NCI-H2029 treated with DMSO at 0.1 percent for 48 hours (cell line): Measurements from ENCODE around the gene GINS1.

Source experiments
- DNase-seq: peaks from one replicate; lab custom pipeline; 2025; lab: John Stamatoyannopoulos, UW

Gene GINS1

DNA sequence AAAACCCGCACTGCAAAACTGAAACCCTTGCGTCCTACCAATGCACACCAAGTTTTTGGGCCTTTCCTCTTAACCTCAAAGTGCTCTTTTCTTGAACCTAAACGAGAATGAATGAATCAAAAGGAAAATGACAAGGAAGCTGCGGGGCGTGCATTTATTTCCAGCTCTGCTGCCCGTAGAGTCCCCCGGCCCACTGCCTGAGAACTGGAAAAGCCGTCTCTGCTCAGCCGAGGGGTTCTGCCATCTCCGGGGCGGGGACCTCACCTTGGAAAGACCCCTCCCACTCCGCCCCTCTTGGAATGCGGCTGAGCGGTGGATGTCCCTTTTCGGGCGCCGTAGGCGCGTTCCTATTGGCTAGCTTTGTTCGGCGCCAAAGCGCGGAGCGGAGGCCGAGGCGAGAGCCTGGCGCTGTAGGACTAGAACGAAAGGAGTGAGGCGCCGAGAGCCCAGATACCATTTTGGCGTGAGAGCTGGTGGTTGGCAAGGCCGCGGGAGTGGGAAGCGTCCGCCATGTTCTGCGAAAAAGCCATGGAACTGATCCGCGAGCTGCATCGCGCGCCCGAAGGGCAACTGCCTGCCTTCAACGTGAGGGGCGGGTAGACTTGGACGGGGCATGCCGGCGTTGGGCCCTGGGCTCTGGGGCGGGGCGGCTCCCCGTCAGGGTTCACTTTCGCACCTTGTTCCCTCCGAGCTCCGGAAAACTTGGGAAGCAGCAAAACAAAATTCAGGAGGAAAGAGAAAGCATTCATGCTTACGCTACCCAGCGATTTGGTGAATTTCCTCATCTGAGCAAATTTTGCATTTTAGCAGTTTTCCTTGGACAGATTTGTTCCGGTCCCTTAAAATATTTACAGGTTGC, at the start of gene GINS1:
TSS of gene GINS1 (plus strand) at position 363 of the 859 bp plus-strand sequence. CDS start at position 511, 148 bp downstream.
- peak; percentile 68 for DNase-seq

DNA sequence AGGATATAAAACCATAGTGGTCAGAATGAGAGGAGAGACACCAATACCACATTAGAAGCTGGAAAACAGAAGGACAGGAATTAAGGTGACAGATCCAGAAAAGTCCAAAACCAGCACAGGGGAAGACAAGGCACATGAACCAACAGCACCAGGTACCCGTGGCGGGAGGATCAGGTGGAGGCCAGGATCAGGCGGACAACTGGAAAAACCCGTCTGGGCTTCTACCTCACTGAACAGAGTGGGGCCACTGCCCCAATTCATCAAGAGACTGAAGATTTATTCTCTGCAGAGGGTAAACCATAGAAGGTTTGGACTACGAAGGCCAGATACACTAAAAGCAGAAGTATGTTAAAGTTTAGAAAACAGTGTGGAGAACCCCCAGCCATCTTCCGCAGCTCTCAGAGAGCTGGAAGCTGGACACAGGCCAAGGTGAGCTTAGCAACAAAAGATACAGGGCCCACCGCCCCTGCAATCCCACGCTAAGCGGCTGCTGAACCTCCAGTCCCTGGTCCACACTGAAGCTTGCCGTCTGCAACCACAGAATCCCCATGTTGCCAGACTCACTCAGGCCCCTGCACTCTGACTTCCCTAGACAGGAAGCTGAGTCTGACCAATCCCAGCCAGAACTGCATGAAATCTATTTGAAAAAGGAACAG, 46.7 kb upstream of the GINS1 start:
- DNase-seq = no peak

DNA sequence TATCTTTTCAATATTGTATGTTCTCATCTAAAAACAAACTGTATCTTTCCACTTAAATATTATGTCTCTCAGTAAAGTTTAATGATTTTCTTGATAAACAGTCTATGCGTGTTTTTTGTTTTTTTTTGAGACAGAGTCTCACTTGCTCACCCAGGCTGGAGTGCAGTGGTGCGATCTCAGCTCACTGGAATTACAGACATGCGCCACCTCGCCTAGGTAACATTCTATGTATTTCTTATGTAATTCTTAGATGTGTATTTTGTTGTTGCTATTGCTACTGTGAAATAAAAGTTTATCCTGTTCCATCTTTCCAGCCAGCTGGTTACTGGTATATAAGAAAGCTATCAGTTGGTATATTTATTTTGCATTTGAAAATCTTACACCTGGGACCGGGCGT, 46.2 kb upstream of the GINS1 start:
- DNase-seq = no peak

DNA sequence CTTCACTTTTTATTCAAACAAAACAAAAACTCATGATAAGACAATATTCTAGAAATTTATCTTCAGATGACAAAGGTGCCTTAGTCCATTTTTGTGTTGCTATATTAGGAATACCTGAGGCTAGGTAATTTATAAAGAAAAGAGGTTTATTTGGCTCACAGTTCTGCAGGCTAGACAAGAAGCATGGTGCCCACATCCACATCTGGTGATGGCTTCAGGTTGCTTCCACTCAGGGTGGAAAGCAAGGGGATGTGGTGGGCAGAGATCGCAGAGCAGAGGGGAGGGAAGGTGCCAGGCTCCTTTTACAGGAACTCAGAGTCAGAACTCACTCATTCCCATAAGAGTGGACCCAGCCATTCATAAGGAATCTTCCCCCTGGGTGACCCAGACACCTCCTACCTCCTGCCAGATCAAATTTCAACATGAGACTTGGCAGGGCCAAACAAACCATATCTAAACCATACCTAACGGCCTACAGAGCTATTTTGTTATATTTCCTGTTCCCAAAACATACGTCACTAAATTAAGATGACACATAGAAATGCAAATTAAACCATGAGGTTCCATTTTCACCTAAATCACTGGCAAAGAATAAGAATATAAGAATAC, 43.2 kb upstream of the GINS1 start:
- peak; percentile 30 for DNase-seq

DNA sequence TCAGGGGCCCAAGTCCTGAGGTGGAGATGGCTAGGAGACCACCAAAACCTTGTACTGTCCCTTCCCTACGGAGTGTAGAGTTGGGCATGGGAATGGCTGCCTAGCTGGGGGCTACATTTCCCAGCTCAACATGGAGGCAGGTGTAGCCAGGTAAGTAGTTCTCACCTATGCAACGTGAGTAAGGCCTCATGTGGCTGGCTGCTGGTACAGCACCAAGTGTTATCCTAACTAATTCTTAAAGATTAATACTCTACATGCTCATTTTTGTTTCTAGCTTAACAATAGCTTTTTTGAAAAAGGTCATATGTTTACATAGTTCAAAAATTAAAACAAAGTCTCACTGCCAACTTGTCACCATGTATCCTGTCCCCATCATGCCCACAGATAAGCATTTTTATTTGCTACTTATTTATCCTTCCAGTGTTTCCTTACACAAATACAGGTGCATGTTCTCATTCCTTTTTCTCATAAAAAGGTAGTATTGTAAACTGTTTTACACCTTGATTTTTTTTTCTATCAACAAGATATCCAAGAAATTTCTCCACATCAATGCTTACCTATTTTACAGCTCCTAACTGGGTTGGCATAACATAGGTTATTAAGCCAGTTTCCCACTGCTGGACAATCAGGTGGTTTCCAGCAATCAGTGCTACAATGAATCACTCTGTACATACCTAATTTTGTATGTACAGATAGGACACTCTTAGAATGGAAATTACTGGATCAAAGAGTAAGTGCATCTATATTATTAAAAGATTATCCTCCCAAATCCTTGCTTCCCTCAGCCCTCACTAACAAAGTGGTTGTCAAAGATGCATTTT, 42.4 kb upstream of the GINS1 start:
- no peak for DNase-seq

DNA sequence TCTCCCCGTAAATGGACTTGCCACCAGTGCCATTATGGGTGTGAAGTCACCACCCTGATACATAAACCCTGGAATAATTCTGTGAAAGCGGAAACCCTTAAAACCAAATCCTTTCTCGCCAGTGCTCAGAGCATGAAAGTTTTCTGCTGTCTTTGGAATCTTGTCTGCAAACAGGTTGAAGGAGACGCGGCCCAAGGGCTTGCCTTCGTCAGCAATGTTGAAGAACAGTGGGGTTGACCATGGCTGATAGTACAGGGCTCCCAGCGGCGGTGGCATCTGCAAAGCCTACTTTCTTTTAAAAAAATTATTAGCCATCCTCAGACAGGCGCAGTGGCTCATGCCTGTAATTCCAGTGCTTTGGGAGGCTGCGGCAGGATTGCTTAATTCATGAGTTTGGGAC, 38.9 kb upstream of the GINS1 start:
- no peak for DNase-seq

DNA sequence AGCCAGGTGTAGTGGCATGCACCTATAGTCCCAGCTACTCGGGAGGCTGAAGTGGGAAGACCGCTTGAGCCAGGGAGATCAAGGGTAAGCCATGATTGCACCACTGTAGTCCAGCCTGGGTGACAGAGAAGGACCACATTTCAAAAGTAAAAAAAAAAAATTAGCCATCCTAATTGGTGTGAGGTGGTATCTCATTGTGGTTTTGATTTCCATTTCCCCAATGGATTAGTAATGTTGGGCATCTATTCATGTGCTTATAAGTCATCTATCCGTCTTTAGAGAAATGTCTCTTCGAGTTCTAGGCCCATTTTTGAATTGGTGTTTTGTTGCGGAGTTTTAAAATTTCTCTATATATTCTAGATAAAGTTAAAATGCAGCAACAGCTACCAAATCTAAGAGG, 38.5 kb upstream of the GINS1 start:
- DNase-seq = no peak

DNA sequence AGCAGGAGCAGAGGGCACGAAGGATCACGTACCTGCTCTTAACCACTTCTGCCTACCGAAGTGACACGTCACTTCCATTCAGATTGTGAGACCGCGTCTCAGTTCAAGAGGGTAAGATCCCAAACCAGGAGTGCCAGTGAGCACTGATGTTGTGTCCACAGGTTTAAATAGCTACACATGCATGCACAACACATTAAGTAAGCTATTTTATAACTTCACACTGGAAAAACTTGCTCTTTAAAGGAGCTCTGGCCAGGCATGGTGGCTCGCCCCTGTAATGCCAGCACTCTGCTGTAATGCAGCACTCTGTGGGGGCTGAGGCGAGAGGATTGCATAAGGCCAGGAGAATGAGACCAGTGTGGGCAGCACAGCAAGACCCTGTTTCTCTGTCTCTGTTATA, 37.9 kb upstream of the GINS1 start:
- DNase-seq = no peak

DNA sequence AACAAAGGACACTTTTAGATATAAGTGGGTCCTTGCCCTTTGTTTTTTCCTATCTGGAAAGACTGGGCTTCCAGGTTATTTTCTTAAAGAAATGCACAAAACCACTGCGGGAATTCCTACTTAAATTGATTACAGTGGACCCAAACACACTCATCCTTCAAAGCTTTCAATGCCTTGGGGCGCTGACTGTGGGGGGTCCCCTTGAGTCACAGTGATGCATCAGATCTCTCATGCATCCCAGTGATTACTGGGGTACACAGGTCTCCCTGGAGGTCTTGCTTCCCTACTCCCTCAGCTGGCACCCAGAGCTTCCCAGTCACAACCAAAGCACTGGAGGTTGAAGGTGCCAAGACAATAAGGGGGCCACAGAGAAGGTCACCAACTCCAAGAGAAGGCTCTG, 37.5 kb upstream of the GINS1 start:
- DNase-seq = no peak

DNA sequence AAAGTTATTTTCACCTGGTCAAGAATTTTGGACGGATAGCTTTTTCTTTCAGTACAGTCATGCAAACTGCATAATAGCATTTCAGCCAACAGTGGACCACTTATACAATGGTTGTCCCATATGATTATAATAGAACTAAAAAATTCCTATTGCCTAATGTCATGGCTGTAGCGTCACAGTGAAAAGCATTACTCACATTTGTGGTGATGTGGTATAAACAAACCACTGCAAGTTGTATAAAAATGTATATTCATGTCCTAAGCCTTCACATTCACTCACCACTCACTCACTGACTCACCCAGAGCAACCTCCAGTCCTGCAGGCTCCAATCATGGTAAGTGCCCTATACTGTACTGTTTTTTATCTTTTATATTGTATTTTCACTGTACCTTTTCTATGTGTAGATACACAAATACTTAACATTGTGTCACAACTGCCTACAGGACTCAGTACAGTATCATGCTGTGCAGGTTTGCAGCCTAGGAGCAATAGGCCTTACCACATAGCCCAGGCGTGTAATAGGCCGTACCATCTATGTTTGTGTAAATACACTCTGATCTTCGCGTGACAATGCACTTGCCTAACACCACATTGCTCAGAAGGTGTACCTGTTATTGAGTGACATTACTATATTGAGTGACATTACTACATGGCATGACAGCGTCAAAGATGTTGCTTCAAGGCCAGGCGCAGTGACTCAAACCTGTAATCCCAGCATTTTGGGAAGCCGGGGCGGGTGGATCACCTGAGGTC, 34.7 kb upstream of the GINS1 start:
- no peak for DNase-seq

DNA sequence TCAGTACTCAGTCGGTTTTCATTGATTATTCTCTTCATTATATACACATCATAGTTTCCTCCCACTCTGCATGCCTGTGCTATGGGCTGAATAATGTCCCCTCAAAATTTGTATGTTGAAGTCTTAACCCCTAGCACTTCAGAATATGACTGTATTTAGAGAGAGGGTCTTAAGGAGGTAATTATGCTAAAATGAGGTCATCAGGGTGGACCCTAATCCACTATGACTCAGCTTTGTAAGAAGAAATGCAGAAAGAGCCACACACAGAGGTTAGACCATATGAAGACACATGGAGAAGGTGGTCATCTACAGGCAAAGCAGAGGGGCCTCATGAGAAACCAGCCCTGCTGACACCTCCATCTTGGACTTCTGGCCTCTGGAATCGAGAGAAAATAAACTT, 32.6 kb upstream of the GINS1 start:
- no peak for DNase-seq

DNA sequence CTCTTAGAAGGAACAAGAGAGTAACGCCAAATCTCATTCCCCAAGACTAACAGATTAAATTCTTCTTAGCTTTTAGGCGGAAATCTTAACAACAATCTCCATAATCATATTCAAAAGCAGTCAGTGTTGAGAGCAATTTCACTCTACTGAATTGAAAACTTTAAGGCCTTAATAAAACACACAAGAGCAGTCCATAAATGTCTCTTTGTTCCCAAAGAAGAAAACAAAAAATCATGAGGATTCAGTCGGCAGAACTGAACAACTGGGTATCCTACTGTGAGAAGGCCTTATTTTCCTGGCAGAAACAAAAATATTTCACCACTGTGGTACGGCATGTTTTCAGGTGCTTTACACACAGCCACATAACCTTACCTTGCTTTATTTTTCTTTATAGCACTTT, 31.2 kb upstream of the GINS1 start:
- DNase-seq = no peak

DNA sequence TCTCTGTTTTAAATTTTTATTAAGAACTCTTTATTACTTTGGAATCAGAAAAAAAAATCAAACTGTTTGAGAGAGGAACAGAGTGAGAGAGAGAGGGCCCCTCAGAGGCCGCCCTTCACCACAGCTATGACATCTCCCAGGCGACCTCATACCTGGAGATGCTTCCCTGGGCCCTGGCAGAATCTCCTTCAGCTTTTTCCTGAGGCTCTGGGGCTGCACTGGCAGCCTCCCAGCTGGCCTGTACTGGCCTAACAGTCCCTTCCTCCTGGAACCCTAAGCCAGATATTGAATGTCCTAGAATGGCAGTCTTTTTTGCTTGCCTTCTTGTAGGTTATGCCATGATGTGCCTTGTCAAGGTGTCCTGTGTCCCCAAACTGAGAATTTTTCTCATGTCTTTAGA, 30.6 kb upstream of the GINS1 start:
- DNase-seq = no peak

DNA sequence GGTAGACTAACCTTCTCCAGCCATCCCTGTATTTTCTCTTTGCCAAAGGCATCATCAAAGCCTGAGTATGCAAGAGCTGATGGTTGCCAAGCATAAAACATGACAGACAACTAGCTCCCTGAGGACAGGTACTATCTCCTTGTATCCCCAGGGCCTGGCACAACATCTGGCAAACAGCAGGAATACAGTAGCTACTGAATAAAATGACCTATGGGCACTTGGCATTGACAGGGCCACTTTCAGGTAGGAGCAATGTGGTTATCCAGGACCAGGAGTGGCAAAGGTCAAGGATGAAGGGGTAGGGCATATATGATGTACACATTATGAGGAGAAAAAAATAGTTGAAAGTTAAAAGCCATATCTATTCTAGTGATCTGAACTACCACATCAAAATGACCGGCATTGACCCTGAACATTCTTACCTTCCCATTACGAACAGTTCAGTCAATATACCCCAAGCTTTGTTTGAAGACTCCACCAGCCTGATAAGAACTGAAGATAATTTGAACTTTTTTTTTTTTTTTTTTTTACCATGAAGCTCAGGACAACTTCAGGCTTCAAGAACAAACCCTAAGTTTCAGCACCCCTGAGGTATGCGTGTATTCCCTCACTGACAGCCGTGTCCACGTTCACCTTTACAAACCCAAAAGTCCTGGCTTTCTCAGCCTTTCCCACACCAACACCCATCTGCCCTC, 29.1 kb upstream of the GINS1 start:
- DNase-seq = no peak

DNA sequence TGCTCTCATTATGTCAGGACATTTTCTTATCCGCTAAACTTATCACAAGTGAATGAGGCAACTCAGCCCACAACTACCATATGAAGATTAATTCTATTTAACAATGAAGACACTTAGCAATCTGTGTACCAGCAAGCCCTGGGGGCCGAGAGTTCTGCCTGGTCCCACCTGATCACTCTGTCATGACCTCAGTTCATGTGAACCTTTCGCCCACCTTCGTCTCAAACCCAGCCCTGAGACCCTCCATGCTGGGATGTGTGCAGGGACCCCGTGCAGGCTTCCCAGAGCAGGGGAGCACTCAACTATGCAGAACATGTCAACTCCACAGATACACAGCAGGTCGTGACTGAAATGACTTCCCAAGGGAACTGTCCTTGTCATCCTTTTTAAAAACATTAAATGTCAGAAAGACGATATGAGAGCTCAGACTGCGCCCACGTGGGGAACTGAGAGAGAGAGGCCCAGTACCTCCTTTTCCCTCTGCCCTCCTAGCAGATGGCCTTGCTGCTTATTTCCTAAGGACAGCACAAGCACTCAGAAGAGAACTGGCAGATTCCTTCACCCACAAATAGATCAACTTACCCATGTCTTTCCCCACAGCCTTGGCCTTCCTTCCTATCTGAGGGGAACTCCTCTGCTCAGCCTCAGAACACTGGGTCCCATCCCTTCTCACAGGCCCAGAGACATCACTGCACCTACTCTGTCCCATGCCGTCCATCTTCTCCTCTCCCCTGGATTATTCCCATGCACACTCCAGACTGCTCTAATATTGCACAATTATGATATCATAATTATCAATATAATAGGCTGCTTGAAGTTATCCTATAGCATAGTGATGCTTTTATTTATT, 28.4 kb upstream of the GINS1 start:
- DNase-seq = no peak

DNA sequence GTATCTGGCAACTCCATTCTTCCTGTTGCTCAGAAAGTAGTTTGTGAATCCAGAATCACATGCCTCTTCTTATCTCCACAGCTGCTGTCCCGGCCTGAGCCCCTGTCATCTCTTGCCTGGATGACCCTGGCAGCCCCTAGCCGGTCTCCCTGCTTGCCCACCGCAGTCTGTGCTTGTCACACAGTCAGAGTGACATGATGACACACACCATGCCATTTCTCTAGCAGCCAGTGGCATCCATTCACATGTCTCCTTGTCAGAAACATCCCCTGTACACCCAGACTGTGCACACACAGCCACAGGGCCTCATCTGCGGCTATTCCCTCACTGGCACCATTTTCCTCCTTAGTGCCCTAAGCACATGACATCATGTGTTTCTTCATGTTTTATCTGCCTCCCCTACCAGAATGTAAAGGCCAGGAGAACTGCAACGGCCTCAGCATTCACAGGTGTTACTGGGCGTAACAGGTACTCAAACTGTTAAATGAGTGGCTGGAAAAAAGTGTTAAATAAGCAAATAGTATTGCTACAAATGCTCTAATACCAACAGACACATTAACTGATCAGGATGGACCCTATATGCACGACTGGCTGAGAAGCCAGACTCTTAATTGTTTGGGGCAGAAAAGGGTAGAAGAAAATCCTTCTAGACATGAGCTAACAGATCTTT, 26.4 kb upstream of the GINS1 start:
- DNase-seq = no peak

DNA sequence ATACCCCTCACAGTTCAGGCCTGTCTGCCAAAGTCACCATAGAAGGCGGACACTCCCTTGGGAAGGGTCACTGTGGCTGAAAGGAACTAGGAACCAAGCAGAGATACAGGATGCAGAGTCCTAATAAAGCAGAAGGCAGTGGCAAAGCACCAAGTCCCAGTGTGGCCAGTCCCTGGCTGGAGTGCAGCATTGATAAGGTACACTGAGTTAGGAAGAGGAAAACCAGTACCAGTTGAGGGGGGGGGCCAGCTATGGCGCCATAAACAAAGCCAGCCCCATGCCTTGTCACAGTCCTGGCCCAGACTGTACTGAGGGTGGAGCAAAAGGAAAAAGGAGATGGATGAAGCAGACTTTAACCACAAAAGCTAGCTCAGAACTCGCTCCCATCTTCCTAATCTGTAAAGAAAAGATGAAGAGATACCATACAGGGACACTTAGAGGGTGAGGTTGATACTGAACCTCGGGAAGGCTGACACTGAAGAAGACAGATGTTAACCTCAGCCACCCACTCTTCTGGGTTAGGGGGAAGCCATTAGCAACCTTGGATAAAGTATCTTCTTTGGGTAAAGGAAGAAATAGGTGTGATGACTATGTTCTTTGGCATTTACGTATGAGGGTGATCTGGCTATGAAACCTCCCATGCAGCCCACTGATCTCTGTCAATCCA, 24.6 kb upstream of the GINS1 start:
- no peak for DNase-seq

DNA sequence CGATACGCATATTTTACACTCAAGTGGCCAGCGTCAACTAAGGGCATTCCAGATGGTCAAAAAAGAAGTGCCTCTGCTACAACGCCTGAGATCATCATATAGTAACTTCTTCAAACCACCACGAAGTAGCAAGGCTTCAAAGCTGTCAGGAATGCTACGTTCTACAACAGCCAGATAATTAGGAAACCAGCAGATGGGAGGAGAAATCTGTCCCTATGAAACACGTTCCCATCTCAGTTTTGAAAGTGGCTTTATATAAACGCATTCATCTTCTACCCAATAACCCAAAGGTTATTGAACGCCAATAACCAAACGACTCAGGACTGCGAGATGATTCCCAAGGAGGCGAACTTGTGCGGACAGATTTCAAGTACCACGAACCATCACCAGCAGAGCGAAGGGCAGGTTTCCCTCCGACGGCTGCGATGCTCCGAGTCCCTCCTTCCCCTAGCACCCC, 18.0 kb upstream of the GINS1 start:
- no peak for DNase-seq
